Activated naive CD8-positive, alpha-beta T cell treated with anti-CD3 and anti-CD28 coated beads for 36 hours (primary cell): Measurements from ENCODE around the gene IFNA7. TPM values are rescaled to one million over a fixed set of nuclear protein-coding genes. Genes with fewer than 3 reads are reported as not detected.
"Not testable (repeated sequence)": the region's sequence is repeated elsewhere in the genome, so short reads cannot be mapped to it uniquely, and the experiment has no call there.

Experiments used
- DNase-seq: peaks from one replicate; pipeline ENCODE4 v3.0.0; 2021
- H3K27ac Mint-ChIP-seq: one replicate; pipeline ENCODE4 v1.8.0; 2022; ENCODE audit warnings: mild to moderate bottlenecking, moderate library complexity, mixed read lengths
- H3K27me3 Mint-ChIP-seq: one replicate; pipeline ENCODE4 v1.8.0; 2022; ENCODE audit warnings: mild to moderate bottlenecking, mixed read lengths
- H3K36me3 Mint-ChIP-seq: one replicate; pipeline ENCODE4 v1.8.0; 2021; ENCODE audit warnings: mild to moderate bottlenecking, mixed read lengths
- H3K4me1 Mint-ChIP-seq: one replicate; pipeline ENCODE4 v1.8.0; 2021; ENCODE audit warnings: mixed read lengths
- H3K4me3 Mint-ChIP-seq: one replicate; pipeline ENCODE4 v1.8.0; 2022; ENCODE audit warnings: mild to moderate bottlenecking, moderate library complexity, mixed read lengths
- H3K9me3 Mint-ChIP-seq: one replicate; pipeline ENCODE4 v1.8.0; 2022; ENCODE audit warnings: mixed read lengths
- total RNA-seq, 2 experiments: library from RNA; stranded (reverse); gene quantifications; one replicate each; pipeline ENCODE4 v1.2.3, GENCODE V29; 2021

IFNA7 gene
- not detected for total RNA-seq

- H3K27me3 Mint-ChIP-seq, result peaks cover 10% of the 10 kb centered on the region
- not testable (repeated sequence) for H3K27ac Mint-ChIP-seq, H3K36me3 Mint-ChIP-seq, DNase-seq, H3K4me1 Mint-ChIP-seq, H3K9me3 Mint-ChIP-seq, H3K4me3 Mint-ChIP-seq
These were observed at the start of gene IFNA7 for GRCh38 chr9:21202105-21202504. Gene IFNA7, minus strand, starts transcription at chr9:21202205. Its CDS starts 40 bp downstream, at chr9:21202165.

DNA sequence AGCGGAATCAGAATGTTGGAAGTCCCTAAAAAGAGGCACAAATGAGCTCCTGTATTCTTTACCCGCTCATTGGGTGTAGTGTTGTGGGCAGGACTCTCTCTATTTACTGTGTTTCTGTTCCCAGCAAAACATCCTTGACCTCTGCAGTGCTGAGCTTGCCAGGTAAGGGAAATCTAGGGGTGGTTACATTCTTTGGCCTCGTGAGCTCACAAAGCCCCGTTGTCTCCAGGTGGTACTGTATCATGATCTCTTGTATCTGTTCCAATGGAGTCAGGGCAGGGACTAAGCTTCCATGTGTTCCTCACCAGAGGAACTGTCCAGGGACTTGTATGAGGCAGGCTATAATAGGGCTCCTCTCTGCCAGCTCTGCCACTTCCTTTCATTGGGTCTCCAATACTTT, 49.6 kb upstream of the IFNA7 start:
- H3K27ac Mint-ChIP-seq, result no peak overlapping the region
- DNase-seq, result no peak
- peaks cover 30% of the 10 kb centered on the region for H3K27me3 Mint-ChIP-seq
- no peaks in the 10 kb centered on the region for H3K36me3 Mint-ChIP-seq
- no peaks in the 10 kb centered on the region for H3K9me3 Mint-ChIP-seq
- H3K4me1 Mint-ChIP-seq, result peaks cover 4% of the 10 kb centered on the region
- H3K4me3 Mint-ChIP-seq, result no peak overlapping the region

GRCh38 chr9:21251190-21251589, 49.2 kb upstream of the IFNA7 start:
- no peaks in the 10 kb centered on the region for H3K9me3 Mint-ChIP-seq
- peaks cover 29% of the 10 kb centered on the region for H3K27me3 Mint-ChIP-seq
- DNase-seq, result no peak
- H3K36me3 Mint-ChIP-seq, result no peaks in the 10 kb centered on the region
- peaks cover 4% of the 10 kb centered on the region for H3K4me1 Mint-ChIP-seq
- H3K4me3 Mint-ChIP-seq, result no peak overlapping the region
- no peak overlapping the region for H3K27ac Mint-ChIP-seq

GRCh38 chr9:21244836-21245235, 42.8 kb upstream of the IFNA7 start:
- Mint-ChIP-seq H3K9me3 (no peaks in the 10 kb centered on the region), H3K27ac (no peak overlapping the region), H3K4me1 (peaks cover 6% of the 10 kb centered on the region), H3K4me3 (no peak overlapping the region), H3K36me3 (no peaks in the 10 kb centered on the region), H3K27me3 (peaks cover 27% of the 10 kb centered on the region)
- no peak for DNase-seq

GRCh38 chr9:21239911-21240310, 37.9 kb upstream of the IFNA7 start, which contains the start of gene IFNA14:
Gene IFNA14, minus strand, starts transcription at chr9:21240005. Its CDS starts 70 bp downstream, at chr9:21239935.
- H3K36me3 Mint-ChIP-seq, result no peaks in the 10 kb centered on the region
- peaks cover 11% of the 10 kb centered on the region for H3K4me1 Mint-ChIP-seq
- no peak within 1 kb of the TSS for H3K4me3 Mint-ChIP-seq
- H3K27me3 Mint-ChIP-seq, result peaks cover 18% of the 10 kb centered on the region
- no peak for DNase-seq
- no peaks in the 10 kb centered on the region for H3K9me3 Mint-ChIP-seq
- no peak within 1 kb of the TSS for H3K27ac Mint-ChIP-seq

GRCh38 chr9:21236360-21236714, 34.3 kb upstream of the IFNA7 start:
- not testable (repeated sequence) for H3K4me1 Mint-ChIP-seq, H3K36me3 Mint-ChIP-seq, H3K27me3 Mint-ChIP-seq, H3K4me3 Mint-ChIP-seq, H3K27ac Mint-ChIP-seq, DNase-seq, H3K9me3 Mint-ChIP-seq

GRCh38 chr9:21235468-21236359, 33.7 kb upstream of the IFNA7 start:
- H3K4me1 Mint-ChIP-seq, H3K9me3 Mint-ChIP-seq, H3K27ac Mint-ChIP-seq, H3K27me3 Mint-ChIP-seq, H3K36me3 Mint-ChIP-seq: not testable (repeated sequence)
- H3K4me3 Mint-ChIP-seq, result peak overlapping the region; percentile 32
- DNase-seq, result peak; percentile 14

- Mint-ChIP-seq H3K27ac (no peak overlapping the region), H3K4me1 (peaks cover 6% of the 10 kb centered on the region), H3K4me3 (no peak overlapping the region), H3K9me3 (no peaks in the 10 kb centered on the region), H3K36me3 (no peaks in the 10 kb centered on the region), H3K27me3 (peaks cover 7% of the 10 kb centered on the region)
- DNase-seq, result no peak
These were observed 32.2 kb upstream of the IFNA7 start for GRCh38 chr9:21234153-21234687.

- Mint-ChIP-seq H3K4me3 (no peak overlapping the region), H3K9me3 (no peaks in the 10 kb centered on the region), H3K27me3 (peaks cover 2% of the 10 kb centered on the region), H3K27ac (no peak overlapping the region), H3K4me1 (peaks cover 7% of the 10 kb centered on the region), H3K36me3 (no peaks in the 10 kb centered on the region)
- DNase-seq, result no peak
These were observed 31.3 kb upstream of the IFNA7 start for GRCh38 chr9:21233258-21233657.

DNA sequence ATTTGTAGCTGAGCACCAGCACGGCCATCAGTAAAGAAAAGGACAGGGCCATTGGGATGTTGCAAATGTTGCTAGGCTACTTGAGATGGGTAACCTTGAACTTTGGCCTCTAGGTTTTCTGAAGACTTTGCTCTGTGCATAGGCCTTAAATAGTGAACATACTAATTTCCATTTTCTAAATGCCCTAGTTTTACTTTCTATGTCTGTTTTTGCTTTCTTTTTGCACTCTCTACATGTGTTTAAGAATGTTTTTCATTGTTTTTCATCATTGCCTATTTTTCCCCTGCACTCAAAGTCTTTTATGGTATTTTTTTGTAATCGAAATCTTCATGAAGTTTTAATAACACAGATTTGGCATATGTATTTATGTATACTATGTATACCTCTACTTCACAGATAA, 26.1 kb upstream of the IFNA7 start, which contains the start of gene IFNA17:
Gene IFNA17 (minus strand): TSS at position 101 of the 400 bp plus-strand sequence. CDS start 49 bp downstream, at position 52.
- H3K4me3 Mint-ChIP-seq, result no peak within 1 kb of the TSS
- peaks cover 15% of the 10 kb centered on the region for H3K27me3 Mint-ChIP-seq
- no peak for DNase-seq
- no peaks in the 10 kb centered on the region for H3K9me3 Mint-ChIP-seq
- H3K4me1 Mint-ChIP-seq, result peaks cover 2% of the 10 kb centered on the region
- H3K27ac Mint-ChIP-seq, result no peak within 1 kb of the TSS
- H3K36me3 Mint-ChIP-seq, result no peaks in the 10 kb centered on the region

DNA sequence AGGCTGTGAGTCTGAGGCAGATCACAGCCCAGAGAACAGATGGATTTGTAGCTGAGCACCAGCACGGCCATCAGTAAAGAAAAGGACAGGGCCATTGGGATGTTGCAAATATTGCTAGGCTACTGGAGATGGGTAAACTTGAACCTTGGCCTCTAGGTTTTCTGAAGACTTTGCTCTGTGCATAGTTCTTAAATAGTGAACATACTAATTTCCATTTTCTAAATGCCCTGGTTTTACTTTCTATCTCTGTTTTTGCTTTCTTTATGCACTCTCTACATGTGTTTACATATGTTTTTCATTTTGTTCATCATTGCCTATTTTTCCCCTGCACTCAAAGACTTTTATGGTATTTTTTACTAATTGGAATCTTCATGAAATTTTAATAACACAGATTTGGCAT, 15.2 kb upstream of the IFNA7 start, which contains the start of gene IFNA16:
Gene IFNA16 (minus strand): TSS at position 101 of the 400 bp plus-strand sequence. CDS start 6 bp downstream, at position 95.
- H3K4me3 Mint-ChIP-seq, H3K36me3 Mint-ChIP-seq, H3K9me3 Mint-ChIP-seq, H3K4me1 Mint-ChIP-seq, DNase-seq, H3K27ac Mint-ChIP-seq: not testable (repeated sequence)
- H3K27me3 Mint-ChIP-seq, result peaks cover 33% of the 10 kb centered on the region

DNA sequence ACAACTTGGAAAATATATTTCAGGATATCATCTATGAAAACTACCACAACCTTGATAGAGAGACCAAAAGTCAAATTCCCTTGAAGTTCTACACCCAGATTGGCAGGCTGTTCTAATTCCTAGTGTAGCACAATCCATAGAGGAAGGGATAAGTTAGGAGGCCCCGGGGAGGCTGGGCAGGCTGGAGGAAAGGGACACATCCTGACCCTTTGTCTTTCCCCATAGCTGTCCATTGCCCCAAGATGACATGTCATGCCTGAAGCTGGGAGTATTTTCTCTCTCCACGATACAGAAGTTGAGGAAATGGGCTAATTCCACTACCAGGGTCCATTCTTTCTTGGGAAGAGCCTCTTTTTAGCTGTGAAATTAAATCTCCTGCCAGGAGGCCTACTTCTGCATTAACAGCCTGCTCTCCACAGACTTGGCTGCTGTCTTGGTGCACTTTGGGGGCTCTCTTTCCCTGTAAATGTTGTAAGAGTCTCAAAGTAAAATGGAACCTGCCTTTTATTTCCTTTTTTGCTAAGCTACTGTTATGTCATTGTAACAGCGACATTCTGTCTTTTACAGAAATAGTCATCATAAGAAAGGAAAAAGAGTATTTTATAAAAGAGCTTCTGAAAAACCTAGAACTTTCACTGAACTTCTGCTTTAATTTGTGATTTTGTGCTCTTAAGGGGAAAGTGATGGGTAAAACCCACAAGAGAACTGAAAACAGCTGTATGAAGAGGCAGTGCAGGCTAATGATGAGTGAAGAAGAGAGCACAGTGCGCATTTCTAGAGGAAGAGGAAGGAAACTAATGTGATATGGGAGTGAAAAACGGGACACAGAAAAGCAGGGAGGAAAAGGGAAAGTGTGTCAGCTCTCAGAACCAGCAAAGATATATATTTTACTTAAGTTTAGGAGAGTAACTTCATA, 11.7 kb upstream of the IFNA7 start:
- Mint-ChIP-seq H3K4me3 (peak overlapping the region; percentile 32), H3K27me3 (peaks cover 11% of the 10 kb centered on the region)
- H3K9me3 Mint-ChIP-seq, H3K36me3 Mint-ChIP-seq, H3K27ac Mint-ChIP-seq, DNase-seq, H3K4me1 Mint-ChIP-seq: not testable (repeated sequence)

GRCh38 chr9:21212160-21212559, 10.2 kb upstream of the IFNA7 start:
- not testable (repeated sequence) for H3K27me3 Mint-ChIP-seq, H3K9me3 Mint-ChIP-seq, H3K27ac Mint-ChIP-seq, H3K4me1 Mint-ChIP-seq, H3K36me3 Mint-ChIP-seq, DNase-seq, H3K4me3 Mint-ChIP-seq

- H3K9me3 Mint-ChIP-seq, DNase-seq, H3K4me1 Mint-ChIP-seq, H3K27ac Mint-ChIP-seq, H3K27me3 Mint-ChIP-seq, H3K4me3 Mint-ChIP-seq, H3K36me3 Mint-ChIP-seq: not testable (repeated sequence)
These were observed 8.8 kb upstream of the IFNA7 start for GRCh38 chr9:21210782-21211181.

GRCh38 chr9:21210311-21210710, 8.3 kb upstream of the IFNA7 start:
- Mint-ChIP-seq H3K4me3 (no peak overlapping the region), H3K36me3 (no peaks in the 10 kb centered on the region), H3K27me3 (peaks cover 2% of the 10 kb centered on the region), H3K4me1 (no peaks in the 10 kb centered on the region), H3K9me3 (no peaks in the 10 kb centered on the region), H3K27ac (no peak overlapping the region)
- no peak for DNase-seq
